Measurements from ENCODE around the gene PDZD7.

Gene PDZD7

DNA sequence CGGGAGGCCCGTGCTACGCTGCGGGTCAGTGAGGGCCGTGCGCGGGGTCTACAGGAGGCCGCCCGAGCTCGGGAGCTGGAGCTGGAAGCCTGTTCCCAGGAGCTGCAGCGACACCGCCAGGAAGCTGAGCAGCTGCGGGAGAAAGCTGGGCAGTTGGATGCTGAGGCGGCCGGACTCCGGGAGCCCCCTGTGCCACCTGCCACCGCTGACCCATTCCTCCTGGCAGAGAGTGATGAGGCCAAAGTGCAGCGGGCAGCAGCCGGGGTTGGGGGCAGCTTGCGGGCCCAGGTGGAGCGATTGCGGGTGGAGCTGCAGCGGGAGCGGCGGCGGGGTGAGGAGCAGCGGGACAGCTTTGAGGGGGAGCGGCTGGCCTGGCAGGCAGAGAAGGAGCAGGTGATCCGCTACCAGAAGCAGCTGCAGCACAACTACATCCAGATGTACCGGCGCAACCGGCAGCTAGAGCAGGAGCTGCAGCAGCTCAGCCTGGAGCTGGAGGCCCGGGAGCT is 24.3 kb downstream of the PDZD7 start (continued):
- no peak for TF ChIP-seq ZNF704 (tag by site-specific recombination; IDR thresholded peaks at IDR 0.05)
- TF ChIP-seq SCRT2 (tag by site-specific recombination; IDR thresholded peaks at IDR 0.05), result no peak
- TF ChIP-seq ZBTB44 (tag by site-specific recombination; IDR thresholded peaks at IDR 0.05), result peak; percentile 93
- no peak for TF ChIP-seq IKZF3 (tag by site-specific recombination; IDR thresholded peaks at IDR 0.05)
- TF ChIP-seq ZBTB7A (tag by site-specific recombination; IDR thresholded peaks at IDR 0.05; ENCODE audit: low read depth), result no peak
- no peak for TF ChIP-seq SALL2 (tag by site-specific recombination; IDR thresholded peaks at IDR 0.05; ENCODE audit: borderline replicate concordance)
- TF ChIP-seq, protein P1, sequence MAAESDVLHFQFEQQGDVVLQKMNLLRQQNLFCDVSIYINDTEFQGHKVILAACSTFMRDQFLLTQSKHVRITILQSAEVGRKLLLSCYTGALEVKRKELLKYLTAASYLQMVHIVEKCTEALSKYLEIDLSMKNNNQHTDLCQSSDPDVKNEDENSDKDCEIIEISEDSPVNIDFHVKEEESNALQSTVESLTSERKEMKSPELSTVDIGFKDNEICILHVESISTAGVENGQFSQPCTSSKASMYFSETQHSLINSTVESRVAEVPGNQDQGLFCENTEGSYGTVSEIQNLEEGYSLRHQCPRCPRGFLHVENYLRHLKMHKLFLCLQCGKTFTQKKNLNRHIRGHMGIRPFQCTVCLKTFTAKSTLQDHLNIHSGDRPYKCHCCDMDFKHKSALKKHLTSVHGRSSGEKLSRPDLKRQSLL (tag by site-specific recombination; IDR thresholded peaks at IDR 0.05), result 0 out of 2 replicates have a peak, but pooled peaks have one; percentile 15
- no peak for TF ChIP-seq ZNF660 (tag by site-specific recombination; IDR thresholded peaks at IDR 0.05)
- TF ChIP-seq, protein P2, sequence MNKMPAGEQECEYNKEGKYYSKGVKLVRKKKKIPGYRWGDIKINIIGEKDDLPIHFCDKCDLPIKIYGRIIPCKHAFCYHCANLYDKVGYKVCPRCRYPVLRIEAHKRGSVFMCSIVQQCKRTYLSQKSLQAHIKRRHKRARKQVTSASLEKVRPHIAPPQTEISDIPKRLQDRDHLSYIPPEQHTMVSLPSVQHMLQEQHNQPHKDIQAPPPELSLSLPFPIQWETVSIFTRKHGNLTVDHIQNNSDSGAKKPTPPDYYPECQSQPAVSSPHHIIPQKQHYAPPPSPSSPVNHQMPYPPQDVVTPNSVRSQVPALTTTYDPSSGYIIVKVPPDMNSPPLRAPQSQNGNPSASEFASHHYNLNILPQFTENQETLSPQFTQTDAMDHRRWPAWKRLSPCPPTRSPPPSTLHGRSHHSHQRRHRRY (tag by site-specific recombination; IDR thresholded peaks at IDR 0.05), result no peak
- TF ChIP-seq YY1 (tag by site-specific recombination; IDR thresholded peaks at IDR 0.05), result no peak
- TF ChIP-seq ZNF24 (tag by site-specific recombination; IDR thresholded peaks at IDR 0.05), result no peak
- no peak for TF ChIP-seq ZNF510 (tag by site-specific recombination; IDR thresholded peaks at IDR 0.05; ENCODE audit: insufficient replicate concordance)
- no peak for TF ChIP-seq PRDM1 (tag by site-specific recombination; IDR thresholded peaks at IDR 0.05)
- no peak for TF ChIP-seq ZSCAN30 (tag by site-specific recombination; IDR thresholded peaks at IDR 0.05)
- no peak for TF ChIP-seq ZNF768 (tag by site-specific recombination; IDR thresholded peaks at IDR 0.05)
- no peak for TF ChIP-seq ZFP69B (tag by site-specific recombination; IDR thresholded peaks at IDR 0.05)
- no peak for TF ChIP-seq ZNF555 (tag by site-specific recombination; conservative IDR thresholded peaks at IDR 0.05)
- TF ChIP-seq ZIC2 (tag by site-specific recombination; IDR thresholded peaks at IDR 0.05), result no peak
- TF ChIP-seq, protein P3, sequence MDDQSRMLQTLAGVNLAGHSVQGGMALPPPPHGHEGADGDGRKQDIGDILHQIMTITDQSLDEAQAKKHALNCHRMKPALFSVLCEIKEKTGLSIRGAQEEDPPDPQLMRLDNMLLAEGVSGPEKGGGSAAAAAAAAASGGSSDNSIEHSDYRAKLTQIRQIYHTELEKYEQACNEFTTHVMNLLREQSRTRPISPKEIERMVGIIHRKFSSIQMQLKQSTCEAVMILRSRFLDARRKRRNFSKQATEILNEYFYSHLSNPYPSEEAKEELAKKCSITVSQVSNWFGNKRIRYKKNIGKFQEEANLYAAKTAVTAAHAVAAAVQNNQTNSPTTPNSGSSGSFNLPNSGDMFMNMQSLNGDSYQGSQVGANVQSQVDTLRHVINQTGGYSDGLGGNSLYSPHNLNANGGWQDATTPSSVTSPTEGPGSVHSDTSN (CRISPR knock-in tag; IDR thresholded peaks at IDR 0.05), result no peak
- TF ChIP-seq, protein P4, sequence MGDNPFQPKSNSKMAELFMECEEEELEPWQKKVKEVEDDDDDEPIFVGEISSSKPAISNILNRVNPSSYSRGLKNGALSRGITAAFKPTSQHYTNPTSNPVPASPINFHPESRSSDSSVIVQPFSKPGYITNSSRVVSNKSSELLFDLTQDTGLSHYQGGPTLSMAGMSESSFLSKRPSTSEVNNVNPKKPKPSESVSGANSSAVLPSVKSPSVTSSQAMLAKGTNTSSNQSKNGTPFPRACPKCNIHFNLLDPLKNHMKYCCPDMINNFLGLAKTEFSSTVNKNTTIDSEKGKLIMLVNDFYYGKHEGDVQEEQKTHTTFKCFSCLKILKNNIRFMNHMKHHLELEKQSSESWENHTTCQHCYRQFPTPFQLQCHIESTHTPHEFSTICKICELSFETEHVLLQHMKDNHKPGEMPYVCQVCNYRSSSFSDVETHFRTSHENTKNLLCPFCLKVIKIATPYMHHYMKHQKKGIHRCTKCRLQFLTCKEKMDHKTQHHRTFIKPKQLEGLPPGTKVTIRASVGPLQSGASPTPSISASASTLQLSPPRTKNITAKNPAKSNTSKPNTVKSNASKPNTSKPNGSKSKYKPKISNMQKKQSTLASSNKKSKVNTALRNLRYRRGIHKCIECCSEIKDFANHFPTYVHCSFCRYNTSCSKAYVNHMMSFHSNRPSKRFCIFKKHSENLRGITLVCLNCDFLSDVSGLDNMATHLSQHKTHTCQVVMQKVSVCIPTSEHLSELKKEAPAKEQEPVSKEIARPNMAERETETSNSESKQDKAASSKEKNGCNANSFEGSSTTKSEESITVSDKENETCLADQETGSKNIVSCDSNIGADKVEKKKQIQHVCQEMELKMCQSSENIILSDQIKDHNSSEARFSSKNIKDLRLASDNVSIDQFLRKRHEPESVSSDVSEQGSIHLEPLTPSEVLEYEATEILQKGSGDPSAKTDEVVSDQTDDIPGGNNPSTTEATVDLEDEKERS (tag by site-specific recombination; IDR thresholded peaks at IDR 0.05), result no peak
- TF ChIP-seq ZNF792 (tag by site-specific recombination; IDR thresholded peaks at IDR 0.05), result no peak
- no peak for TF ChIP-seq KLF10 (tag by site-specific recombination; IDR thresholded peaks at IDR 0.05)
- no peak; the same call in 1 of the 2 replicates for TF ChIP-seq ZNF610 (tag by site-specific recombination; IDR thresholded peaks at IDR 0.05; ENCODE audit: borderline replicate concordance)
- TF ChIP-seq ZNF202 (tag by site-specific recombination; IDR thresholded peaks at IDR 0.05; ENCODE audit: borderline replicate concordance), result peak; percentile 39; the same call in 1 of the 2 replicates
- TF ChIP-seq ZNF292 (tag by site-specific recombination; IDR thresholded peaks at IDR 0.05; ENCODE audit: borderline replicate concordance, low read depth), result no peak
- TF ChIP-seq ZNF239 (tag by site-specific recombination; IDR thresholded peaks at IDR 0.05), result no peak
- TF ChIP-seq HOXD13 (CRISPR knock-in tag; IDR thresholded peaks at IDR 0.05; ENCODE audit: borderline replicate concordance), result no peak
- no peak for TF ChIP-seq ZNF416 (tag by site-specific recombination; IDR thresholded peaks at IDR 0.05)
- no peak for TF ChIP-seq ZNF76 (tag by site-specific recombination; IDR thresholded peaks at IDR 0.05; ENCODE audit: borderline replicate concordance, low read depth)
